Fibroblast of lung (primary cell): ENCODE measurements around the gene SELENOO. TPM values are rescaled to one million over a fixed set of nuclear protein-coding genes. Genes with fewer than 3 reads are reported as not detected.

Experiments
- DNase-seq, 2 donors: peaks; one replicate each; pipeline versions ENCODE4 v3.0.0 to v3.0.0-alpha.2; 2010; ENCODE audit warnings: low read depth in 2 of 2
- H2AFZ ChIP-seq: 2 replicates; pipeline ENCODE4 v1.5.1; 2012; ENCODE audit warnings: low read length, control low read depth, inconsistent platforms
- H3K27ac ChIP-seq: 2 replicates; pipeline ENCODE4 v1.5.1; 2011; ENCODE audit warnings: low read length, control low read depth; ENCODE audit not compliant: insufficient read depth
- H3K27me3 ChIP-seq: 2 replicates; pipeline ENCODE4 v1.5.1; 2011; ENCODE audit warnings: mild to moderate bottlenecking, low read length; ENCODE audit not compliant: control insufficient read depth, insufficient read depth
- H3K36me3 ChIP-seq: 2 replicates; pipeline ENCODE4 v1.5.1; 2011; ENCODE audit warnings: low read length; ENCODE audit not compliant: control insufficient read depth, insufficient read depth
- H3K4me1 ChIP-seq: 2 replicates; pipeline ENCODE4 v1.5.1; 2011; ENCODE audit warnings: low read length; ENCODE audit not compliant: control insufficient read depth, insufficient read depth; ENCODE audit errors: extremely low read depth
- H3K4me2 ChIP-seq: 2 replicates; pipeline ENCODE4 v1.5.1; 2011; ENCODE audit warnings: low read length, control low read depth; ENCODE audit not compliant: insufficient read depth; ENCODE audit errors: extremely low read depth
- H3K4me3 ChIP-seq, 4 experiments: fragments of 200-600 bp in 1 of 4; sonication (generic) in 1 of 4; replicated peaks in 1 of 4; 2 replicates each; pipeline ENCODE4 v1.5.1; 2011 to 2016; ENCODE audit warnings: low read length in 4 of 4, low read depth in 3 of 4, mild to moderate bottlenecking in 3 of 4, control low read depth in 2 of 4, inconsistent platforms in 1 of 4, mixed read lengths in 1 of 4; ENCODE audit not compliant: insufficient read depth in 1 of 4; ENCODE audit errors: control extremely low read depth in 1 of 4
- H3K79me2 ChIP-seq: 2 replicates; pipeline ENCODE4 v1.5.1; 2012; ENCODE audit warnings: mild to moderate bottlenecking, low read length, inconsistent platforms; ENCODE audit not compliant: control insufficient read depth, insufficient read depth
- H3K9ac ChIP-seq: 2 replicates; pipeline ENCODE4 v1.5.1; 2011; ENCODE audit warnings: mild to moderate bottlenecking, low read length, control low read depth; ENCODE audit not compliant: insufficient read depth
- H3K9me3 ChIP-seq: 2 replicates; pipeline ENCODE4 v1.5.1; 2012; ENCODE audit warnings: low read depth, low read length; ENCODE audit not compliant: control insufficient read depth, insufficient read depth
- H4K20me1 ChIP-seq: 2 replicates; pipeline ENCODE4 v1.5.1; 2011; ENCODE audit warnings: low read length; ENCODE audit not compliant: control insufficient read depth, insufficient read depth; ENCODE audit errors: extremely low read depth
- CTCF ChIP-seq, 2 donors: IDR thresholded peaks in 1 of 2; conservative IDR thresholded peaks in 1 of 2; 1 replicate in 1 of 2; 2 replicates in 1 of 2; pipeline ENCODE4 v1.5.1; 2011 to 2012; ENCODE audit warnings: low read length in 2 of 2, control low read depth in 1 of 2, inconsistent platforms in 1 of 2, low read depth in 1 of 2, mild to moderate bottlenecking in 1 of 2
- EZH2 ChIP-seq: IDR thresholded peaks from 2 replicates; pipeline ENCODE4 v1.5.1; 2012; ENCODE audit warnings: low read length, control low read depth, mild to moderate bottlenecking; ENCODE audit errors: missing control alignments
- polyA plus RNA-seq, 2 donors: library from polyadenylated mRNA; depleted of rRNA in 1 of 2; stranded (reverse) in 1 of 2; unstranded in 1 of 2; fragments of >200 nt; gene quantifications; 2 replicates each; pipeline ENCODE4 v1.2.1, GENCODE V29; 2011 to 2012; ENCODE audit warnings: missing spikeins in 1 of 2
- total RNA-seq: library from RNA; depleted of rRNA; stranded (reverse); fragments of >200 nt; gene quantifications from 2 replicates; pipeline ENCODE4 v1.2.1, GENCODE V29; 2014

SELENOO gene
- total and polyA plus RNA-seq, 2 donors (not counting 1 experiment from before 2014, with no cell fraction given): 8.3 to 20.1 TPM

DNA sequence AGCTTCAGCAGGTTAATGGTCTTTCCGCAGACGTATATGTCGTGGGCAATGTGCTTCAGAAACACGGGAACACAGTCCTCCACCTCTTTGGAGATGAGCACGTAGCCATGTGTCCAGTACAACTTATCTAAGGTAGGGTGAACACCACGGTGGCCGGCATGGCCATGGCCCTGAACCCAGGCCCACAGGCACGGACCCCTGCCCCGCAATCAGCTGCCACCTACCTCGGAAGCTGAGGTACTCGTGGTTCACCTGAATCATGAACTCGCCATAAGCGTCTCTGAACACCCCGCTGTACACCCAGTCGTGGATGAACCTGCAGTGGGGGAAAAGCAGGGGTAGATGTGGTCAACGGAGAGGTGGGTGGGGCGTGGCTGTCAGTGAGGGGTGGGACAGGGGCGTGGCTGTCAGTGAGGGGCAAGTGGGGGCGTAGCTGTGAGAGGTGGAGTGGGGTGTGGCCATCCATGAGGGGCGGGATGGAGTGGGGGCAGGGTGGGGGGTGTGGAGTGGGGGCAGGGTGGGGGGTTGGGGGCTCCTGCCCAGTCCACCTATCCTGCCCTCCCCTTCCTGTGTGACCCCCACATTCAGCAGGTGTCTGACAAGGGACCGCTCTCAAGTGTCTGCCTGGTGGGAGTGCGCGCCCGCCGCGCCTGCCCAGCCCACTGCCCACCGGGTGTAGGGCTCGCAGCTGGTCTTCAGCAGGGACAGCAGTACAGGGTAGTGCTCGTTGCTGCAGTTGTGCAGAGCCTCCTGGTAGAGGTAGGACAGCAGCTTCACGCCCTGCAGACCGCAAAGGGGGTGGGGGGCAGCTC, 25.5 kb downstream of the SELENOO start:
- no peaks in the 10 kb centered on the region for H3K79me2 ChIP-seq
- H3K36me3 ChIP-seq: peaks cover 31% of the 10 kb centered on the region
- no peak for DNase-seq

DNA sequence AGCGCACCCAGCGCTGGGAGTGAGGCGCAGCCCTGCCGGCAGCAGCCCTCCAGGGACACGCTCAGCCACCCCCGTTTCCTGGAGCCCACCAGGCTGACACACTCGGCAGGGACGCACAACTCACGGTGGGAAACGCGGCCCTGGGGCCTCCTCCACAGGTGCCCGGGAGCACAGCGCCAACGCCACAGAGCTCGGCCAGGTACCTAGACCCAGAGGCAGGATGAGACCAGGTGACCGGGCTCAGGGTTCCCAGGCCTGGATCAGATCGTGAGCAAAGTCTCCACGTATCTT, 26.0 kb downstream of the SELENOO start:
- no peak overlapping the region for H3K4me3 ChIP-seq
- H3K4me2 ChIP-seq: no peak overlapping the region
- H3K36me3 ChIP-seq: peaks cover 28% of the 10 kb centered on the region

More for the DNA sequence above, 25.5 kb downstream of the SELENOO start:
- no peaks in the 10 kb centered on the region for H3K27me3 ChIP-seq
- no peak overlapping the region for H2AFZ ChIP-seq
- H3K4me3 ChIP-seq: no peak overlapping the region
- no peak overlapping the region for H3K27ac ChIP-seq
- no peaks in the 10 kb centered on the region for H3K4me1 ChIP-seq
- TF ChIP-seq EZH2 (no peak), CTCF (conservative IDR thresholded peaks at IDR 0.05 in 1 of 2, IDR thresholded peaks at IDR 0.05 in 1 of 2; ENCODE audit: low read depth in 1 of 2, low read length in 2 of 2) (no peak)
- no peaks in the 10 kb centered on the region for H3K9me3 ChIP-seq
- no peak overlapping the region for H3K9ac ChIP-seq
- H3K4me2 ChIP-seq: no peak overlapping the region
- H4K20me1 ChIP-seq: no peaks in the 10 kb centered on the region

More for the DNA sequence above, 26.0 kb downstream of the SELENOO start:
- Histone ChIP-seq H2AFZ (no peak overlapping the region), H3K27ac (no peak overlapping the region), H3K9ac (no peak overlapping the region), H3K79me2 (no peaks in the 10 kb centered on the region), H4K20me1 (no peaks in the 10 kb centered on the region), H3K27me3 (no peaks in the 10 kb centered on the region), H3K4me1 (no peaks in the 10 kb centered on the region), H3K9me3 (no peaks in the 10 kb centered on the region)
- no peak for TF ChIP-seq CTCF (conservative IDR thresholded peaks at IDR 0.05 in 1 of 2, IDR thresholded peaks at IDR 0.05 in 1 of 2; ENCODE audit: low read depth in 1 of 2, low read length in 2 of 2)
- no peak for TF ChIP-seq EZH2
- no peak for DNase-seq
